ENCODE data around the gene CDH4.

CDH4 gene

GRCh38 chr20:61561111-61561830 lies 309.2 kb downstream of the CDH4 start:
- ChIA-PET POLR2A (no interaction called here), CTCF (no interaction called here)
- no peak for DNase-seq (ENCODE audit: low read depth, low spot score)
- H3K4me3 ChIP-seq (ENCODE audit: low read depth, low read length), result no peak overlapping the region
- TF ChIP-seq, protein P1, sequence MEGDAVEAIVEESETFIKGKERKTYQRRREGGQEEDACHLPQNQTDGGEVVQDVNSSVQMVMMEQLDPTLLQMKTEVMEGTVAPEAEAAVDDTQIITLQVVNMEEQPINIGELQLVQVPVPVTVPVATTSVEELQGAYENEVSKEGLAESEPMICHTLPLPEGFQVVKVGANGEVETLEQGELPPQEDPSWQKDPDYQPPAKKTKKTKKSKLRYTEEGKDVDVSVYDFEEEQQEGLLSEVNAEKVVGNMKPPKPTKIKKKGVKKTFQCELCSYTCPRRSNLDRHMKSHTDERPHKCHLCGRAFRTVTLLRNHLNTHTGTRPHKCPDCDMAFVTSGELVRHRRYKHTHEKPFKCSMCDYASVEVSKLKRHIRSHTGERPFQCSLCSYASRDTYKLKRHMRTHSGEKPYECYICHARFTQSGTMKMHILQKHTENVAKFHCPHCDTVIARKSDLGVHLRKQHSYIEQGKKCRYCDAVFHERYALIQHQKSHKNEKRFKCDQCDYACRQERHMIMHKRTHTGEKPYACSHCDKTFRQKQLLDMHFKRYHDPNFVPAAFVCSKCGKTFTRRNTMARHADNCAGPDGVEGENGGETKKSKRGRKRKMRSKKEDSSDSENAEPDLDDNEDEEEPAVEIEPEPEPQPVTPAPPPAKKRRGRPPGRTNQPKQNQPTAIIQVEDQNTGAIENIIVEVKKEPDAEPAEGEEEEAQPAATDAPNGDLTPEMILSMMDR (IDR thresholded peaks at IDR 0.05; ENCODE audit: insufficient read depth, low read length, missing control alignments), result no peak

DNA sequence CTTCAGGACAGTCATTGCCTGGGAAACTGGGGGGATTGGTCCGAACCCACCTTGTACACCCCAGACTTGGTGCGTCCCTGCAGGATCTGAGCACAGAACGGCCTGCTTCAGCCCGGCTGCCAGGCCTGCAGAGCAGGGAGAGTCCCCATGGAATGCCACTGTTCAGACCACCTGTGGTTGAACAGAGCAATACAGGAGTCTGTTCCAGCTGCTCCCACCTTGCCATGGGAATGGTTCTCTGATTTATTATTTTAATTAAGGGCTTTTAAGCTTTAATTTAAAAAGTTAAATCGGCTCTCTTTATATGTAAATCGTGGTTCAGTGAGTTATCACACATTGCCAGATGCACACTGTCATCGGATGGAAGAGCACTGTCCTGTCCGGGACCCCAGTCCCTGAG lies 310.4 kb downstream of the CDH4 start:
- TF ChIP-seq, protein P1 (IDR thresholded peaks at IDR 0.05; ENCODE audit: insufficient read depth, low read length, missing control alignments), result no peak
- H3K4me3 ChIP-seq (ENCODE audit: low read depth, low read length), result no peak overlapping the region
- CTCF ChIA-PET, result no interaction called here
- no peak for DNase-seq (ENCODE audit: low read depth, low spot score)
- POLR2A ChIA-PET, result no interaction called here

- CTCF ChIA-PET, result no interaction called here
- POLR2A ChIA-PET, result no interaction called here
- no peak overlapping the region for H3K4me3 ChIP-seq (ENCODE audit: low read depth, low read length)
- TF ChIP-seq, protein P1 (IDR thresholded peaks at IDR 0.05; ENCODE audit: insufficient read depth, low read length, missing control alignments), result no peak
- DNase-seq (ENCODE audit: low read depth, low spot score), result no peak
Observed at GRCh38 chr20:61562897-61563504, 310.9 kb downstream of the CDH4 start.

DNA sequence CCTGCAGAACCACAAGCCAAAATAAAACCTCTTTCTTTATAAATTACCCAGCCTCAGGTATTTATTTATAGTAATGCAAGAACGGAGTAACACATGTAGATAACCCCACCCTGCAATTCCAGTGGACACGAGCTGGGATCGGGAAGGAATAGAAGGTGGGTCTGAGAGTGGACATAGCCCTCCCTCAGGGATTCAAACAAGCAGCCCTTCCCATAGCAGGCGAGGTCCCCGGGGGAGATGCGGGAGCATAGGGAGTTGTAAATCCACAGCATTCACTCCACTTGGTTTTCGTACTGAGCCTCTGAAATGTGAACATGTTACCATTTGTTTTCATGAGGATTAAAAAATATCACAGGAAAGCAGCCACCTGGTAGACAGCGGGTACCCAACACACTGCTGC lies 312.6 kb downstream of the CDH4 start:
- no peak for DNase-seq (ENCODE audit: low read depth, low spot score)
- TF ChIP-seq, protein P1 (IDR thresholded peaks at IDR 0.05; ENCODE audit: insufficient read depth, low read length, missing control alignments), result no peak
- ChIA-PET CTCF (no interaction called here), POLR2A (no interaction called here)
- H3K4me3 ChIP-seq (ENCODE audit: low read depth, low read length), result no peak overlapping the region

GRCh38 chr20:61565791-61566190 lies 313.7 kb downstream of the CDH4 start:
- POLR2A ChIA-PET, result no interaction called here
- H3K4me3 ChIP-seq (ENCODE audit: low read depth, low read length), result no peak overlapping the region
- TF ChIP-seq, protein P1 (IDR thresholded peaks at IDR 0.05; ENCODE audit: insufficient read depth, low read length, missing control alignments), result no peak
- CTCF ChIA-PET, result no interaction called here
- DNase-seq (ENCODE audit: low read depth, low spot score), result no peak

GRCh38 chr20:61566691-61567090 lies 314.6 kb downstream of the CDH4 start:
- no peak overlapping the region for H3K4me3 ChIP-seq (ENCODE audit: low read depth, low read length)
- ChIA-PET CTCF (no interaction called here), POLR2A (no interaction called here)
- DNase-seq (ENCODE audit: low read depth, low spot score), result no peak
- TF ChIP-seq, protein P1 (IDR thresholded peaks at IDR 0.05; ENCODE audit: insufficient read depth, low read length, missing control alignments), result no peak

Data from AG04449 (cell line).